Hematopoietic multipotent progenitor cell treated with erythropoietin and hydrocortisone succinate and interleukin-3 and kit ligand, for 4 days (in vitro differentiated cells): Measurements from ENCODE around the gene FAM169A.
"Not testable (repeated sequence)": the region's sequence is repeated elsewhere in the genome, so short reads cannot be mapped to it uniquely, and the experiment has no call there.

Experiments
- DNase-seq: peaks from one replicate; pipeline ENCODE4 v3.0.0-alpha.2; 2015

Gene FAM169A, protein sequence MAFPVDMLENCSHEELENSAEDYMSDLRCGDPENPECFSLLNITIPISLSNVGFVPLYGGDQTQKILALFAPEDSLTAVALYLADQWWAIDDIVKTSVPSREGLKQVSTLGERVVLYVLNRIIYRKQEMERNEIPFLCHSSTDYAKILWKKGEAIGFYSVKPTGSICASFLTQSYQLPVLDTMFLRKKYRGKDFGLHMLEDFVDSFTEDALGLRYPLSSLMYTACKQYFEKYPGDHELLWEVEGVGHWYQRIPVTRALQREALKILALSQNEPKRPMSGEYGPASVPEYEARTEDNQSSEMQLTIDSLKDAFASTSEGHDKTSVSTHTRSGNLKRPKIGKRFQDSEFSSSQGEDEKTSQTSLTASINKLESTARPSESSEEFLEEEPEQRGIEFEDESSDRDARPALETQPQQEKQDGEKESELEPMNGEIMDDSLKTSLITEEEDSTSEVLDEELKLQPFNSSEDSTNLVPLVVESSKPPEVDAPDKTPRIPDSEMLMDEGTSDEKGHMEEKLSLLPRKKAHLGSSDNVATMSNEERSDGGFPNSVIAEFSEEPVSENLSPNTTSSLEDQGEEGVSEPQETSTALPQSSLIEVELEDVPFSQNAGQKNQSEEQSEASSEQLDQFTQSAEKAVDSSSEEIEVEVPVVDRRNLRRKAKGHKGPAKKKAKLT

DNA sequence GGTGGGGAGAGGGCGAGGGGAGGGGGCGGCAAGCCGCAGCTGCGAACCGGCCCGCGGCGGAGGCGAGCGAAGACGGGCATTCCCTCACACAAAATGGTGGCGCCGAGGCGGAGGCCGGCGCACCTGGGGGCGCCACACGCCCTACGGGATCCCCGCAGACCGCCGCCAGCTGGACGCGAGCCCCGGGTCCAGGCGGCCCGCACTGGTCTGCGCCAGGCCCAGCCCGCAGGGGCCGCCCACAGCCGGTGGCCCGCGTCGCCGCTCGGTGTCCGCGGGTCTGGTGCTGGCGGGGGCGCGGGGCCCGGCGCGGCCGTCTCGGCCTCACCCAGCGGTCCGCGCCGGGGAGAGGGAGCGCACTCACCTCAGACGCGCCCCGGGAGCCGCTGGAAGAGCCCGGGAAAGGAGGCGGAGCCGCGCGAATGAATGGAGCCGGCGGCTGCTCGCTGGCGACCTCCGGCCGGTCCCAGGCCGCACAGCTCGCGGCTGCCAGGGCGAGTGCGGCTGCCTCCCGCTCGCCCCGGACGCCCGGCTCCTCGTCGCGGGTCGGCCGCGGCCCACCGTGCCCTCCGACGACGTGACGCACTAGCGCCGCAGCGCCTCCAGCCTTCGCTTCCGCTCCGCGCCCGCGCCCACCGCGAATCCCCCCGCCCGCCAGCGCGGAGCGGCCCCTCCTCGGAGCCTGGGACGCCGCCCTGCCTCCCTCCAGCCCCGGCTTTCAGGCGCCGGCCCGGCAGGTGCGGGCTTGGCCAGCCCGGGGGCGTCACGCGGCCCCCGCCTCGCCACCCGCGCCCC lies at the start of gene FAM169A:
Gene FAM169A, minus strand, starts transcription at position 584 of the 792 bp plus-strand sequence. CDS start 24,711 bp downstream, outside the sequence.
- peak; percentile 56 for DNase-seq

DNA sequence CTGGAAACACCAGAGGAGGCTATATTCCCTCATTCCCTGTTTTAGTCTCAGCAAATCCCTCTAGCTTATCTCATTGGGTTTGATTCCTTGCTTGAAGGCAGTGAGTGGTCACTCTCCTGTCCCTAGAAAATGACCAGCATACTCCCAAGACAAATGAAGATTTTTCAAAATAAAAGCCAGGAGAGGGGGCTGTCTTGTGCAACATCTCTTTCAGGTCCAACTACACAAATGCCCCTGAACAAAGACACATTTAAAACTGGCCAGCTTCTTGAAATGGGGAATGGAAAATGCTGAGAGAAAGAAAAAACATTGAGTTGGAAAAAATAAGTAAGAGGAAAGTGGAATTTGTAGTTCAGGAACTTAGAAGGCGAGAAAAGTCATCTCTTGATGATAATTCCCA lies 49.3 kb upstream of the FAM169A start:
- no peak for DNase-seq

- DNase-seq = not testable (repeated sequence)
Observed at GRCh38 chr5:74911421-74911820, 45.2 kb upstream of the FAM169A start.

DNA sequence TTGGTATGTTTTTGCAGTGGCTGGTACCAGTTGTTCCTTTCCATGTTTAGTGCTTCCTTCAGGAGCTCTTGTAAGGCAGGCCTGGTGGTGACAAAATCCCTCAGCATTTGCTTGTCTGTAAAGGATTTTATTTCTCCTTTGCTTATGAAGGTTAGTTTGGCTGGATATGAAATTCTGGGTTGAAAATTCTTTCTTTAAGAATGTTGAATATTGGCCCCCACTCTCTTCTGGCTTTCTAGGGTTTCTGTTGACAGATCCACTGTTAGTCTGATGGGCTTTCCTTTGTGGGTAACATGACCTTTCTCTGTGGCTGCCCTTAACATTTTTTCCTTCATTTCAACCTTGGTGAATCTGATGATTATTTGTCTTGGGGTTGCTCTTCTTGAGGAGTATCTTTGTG lies 43.7 kb upstream of the FAM169A start:
- DNase-seq = not testable (repeated sequence)

- not testable (repeated sequence) for DNase-seq
Observed at GRCh38 chr5:74908237-74908636, 42.0 kb upstream of the FAM169A start.

DNA sequence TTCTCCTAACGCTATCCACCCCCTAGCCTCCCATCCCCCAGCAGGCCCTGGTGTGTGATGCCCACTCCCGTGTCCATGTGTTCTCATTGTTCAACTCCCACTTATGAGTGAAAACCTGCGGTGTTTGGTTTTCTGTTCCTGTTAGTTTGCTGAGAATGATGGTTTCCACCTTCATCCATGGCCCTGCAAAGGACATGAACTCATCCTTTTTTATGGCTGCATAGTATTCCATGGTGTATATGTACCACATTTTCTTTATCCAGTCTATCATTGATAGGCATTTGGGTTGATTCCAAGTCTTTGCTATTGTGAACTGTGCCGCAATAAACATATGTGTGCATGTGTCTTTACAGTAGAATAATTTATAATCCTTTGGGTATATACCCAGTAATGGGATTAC lies 38.5 kb upstream of the FAM169A start:
- DNase-seq = not testable (repeated sequence)

- peak; percentile 37 for DNase-seq
Observed at GRCh38 chr5:74903165-74903787, 37.1 kb upstream of the FAM169A start.

DNA sequence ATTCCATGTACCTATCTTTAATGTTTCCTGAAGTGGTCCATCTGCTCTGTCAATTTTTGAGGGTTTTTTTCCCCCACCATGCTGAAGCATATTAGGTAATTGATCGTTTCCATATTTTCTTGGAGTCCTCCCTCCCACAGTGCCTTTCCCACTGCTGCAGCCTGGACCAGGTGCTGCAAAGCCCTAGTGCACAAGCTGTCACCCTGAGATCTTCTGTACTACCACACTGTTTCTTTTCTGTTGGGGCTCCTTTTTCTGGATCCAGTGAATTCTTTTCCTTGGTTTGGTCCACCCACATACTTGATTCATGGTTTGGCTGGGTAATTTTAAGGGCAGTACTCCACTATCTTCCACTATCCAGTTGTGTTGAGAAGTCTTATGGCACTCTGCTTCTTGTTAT lies 30.9 kb upstream of the FAM169A start:
- DNase-seq = no peak

- no peak for DNase-seq
Observed at GRCh38 chr5:74895906-74896305, 29.7 kb upstream of the FAM169A start.

DNA sequence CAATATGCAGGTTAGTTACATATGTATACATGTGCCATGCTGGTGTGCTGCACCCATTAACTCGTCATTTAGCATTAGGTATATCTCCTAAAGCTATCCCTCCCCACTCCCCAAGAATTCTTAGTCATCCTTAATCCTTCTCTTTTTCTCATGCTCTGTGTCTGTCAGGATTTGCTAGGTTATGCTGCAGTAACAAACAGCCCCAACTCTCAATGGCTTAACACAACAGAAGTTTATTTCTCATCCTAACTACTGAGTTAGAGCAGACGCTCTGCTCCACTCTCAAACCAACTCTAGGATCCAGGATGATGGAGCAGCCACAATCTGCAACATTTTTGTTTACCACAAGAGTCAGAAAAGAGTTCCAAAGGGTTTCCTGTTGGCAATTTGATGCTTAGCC lies 28.2 kb upstream of the FAM169A start:
- DNase-seq = no peak

DNA sequence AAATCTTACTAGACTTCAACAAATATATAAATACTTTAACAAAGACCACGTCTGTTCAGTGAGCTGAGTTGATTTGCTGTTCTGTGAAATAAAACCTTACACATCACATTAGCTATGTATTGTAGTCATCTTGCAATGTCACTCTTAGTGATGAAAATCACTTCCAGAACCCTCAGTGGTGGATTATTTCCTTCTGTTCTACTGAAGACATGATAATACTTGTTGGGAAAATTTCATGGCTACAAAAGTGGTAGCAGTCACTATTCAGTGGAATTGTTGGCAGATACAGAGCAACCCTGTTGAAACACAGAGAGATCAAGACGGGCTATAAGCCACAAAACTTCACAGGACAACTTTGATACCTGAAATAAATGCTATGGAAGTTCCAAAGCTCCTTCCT lies 26.7 kb upstream of the FAM169A start:
- no peak for DNase-seq

DNA sequence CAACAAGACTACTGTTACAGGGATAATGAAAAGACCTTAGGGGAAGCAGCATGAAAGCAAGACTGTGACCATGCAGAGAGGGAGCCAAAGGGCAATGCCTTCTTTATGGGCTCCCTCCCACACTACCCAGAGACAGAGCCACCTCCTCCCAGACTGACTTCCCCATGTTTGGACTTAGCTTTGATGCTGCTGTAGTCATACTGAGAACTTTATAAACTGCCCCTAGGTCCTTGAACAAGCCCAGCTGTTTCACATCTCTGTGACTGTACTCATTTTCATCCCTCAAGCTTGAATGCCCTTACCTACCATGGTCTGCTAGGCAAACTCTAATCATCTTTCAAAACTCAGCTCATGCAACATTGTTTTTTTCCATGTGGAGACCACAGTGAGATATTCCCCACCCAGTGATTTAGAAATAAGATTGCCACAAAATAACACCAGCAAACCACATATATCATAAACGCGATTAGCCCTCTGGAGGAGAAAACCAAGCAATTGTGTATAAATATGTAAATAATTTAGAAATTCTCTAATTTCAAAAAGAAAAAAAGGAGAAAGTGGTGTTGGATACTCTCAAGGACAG lies 23.4 kb upstream of the FAM169A start:
- DNase-seq = no peak

DNA sequence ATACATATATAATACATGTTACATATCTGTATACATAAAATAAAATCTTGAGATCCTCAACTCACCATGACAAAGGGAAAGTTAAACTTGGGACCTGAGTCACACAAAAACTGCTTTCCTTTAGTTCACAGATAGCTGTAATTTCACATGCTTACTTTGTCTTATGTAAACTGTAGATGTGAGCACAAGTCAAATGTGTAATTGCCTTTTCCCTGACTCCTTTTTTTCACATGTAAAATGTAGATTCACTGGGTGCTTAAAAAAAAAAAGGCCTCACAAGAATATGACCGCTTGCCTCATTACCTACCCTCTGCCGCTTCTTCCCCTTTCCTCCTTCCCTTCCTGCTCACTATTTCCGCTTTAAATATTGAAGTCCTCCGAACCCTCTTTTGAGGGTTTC lies 21.9 kb upstream of the FAM169A start:
- no peak for DNase-seq

DNA sequence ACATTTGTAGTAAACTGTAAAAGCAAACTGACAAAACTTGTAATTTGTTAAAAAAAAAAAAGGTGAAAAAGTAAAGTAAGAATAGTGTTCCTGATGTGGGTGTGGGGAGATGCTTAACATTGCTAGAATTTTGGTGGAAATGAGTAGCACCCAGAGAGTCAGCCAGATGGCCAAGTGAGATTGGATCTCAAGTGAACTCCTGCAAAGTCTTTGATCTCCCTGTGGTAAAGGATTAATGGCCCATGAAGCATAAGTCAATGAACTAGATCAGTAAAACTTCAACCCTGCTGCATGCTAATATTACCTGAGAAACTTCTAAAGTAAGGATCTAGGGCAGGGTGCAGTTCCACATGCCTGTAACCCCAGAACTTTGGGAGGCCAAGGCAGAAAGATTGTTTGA lies 19.0 kb upstream of the FAM169A start:
- peak; percentile 15 for DNase-seq

DNA sequence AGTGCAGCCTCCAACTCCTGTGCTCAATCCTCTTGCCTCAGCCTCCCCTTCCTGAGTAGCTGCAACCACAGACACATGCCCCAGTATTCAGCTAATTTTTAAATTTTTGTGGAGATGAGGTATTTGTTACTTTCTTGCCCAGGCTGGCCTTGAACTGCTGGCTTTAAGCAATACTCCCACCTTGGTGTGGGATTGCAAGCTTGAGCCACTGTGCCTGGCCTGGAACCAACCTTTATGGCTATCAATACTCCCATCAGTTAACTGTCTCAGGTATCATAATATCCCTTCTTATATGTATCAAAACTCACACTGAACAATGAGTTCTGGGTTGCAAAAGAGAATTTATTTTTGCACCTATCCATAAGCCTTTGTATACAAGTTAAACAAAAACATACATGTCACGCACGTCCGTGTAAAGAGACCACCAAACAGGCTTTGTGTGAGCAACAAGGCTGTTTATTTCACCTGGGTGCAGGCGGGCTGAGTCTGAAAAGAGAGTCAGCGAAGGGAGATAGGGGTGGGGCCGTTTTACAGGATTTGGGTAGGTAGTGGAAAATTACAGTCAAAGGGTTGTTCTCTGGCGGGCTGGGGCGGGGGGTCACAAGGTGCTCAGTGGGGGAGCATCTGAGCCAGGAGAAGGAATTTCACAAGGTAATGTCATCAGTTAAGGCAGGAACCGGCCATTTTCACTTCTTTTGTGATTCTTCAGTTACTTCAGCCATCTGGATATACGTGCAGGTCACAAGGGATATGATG lies 16.4 kb upstream of the FAM169A start:
- not testable (repeated sequence) for DNase-seq

GRCh38 chr5:74877624-74878304 lies 11.6 kb upstream of the FAM169A start:
- no peak for DNase-seq

GRCh38 chr5:74875994-74876791 lies 10.0 kb upstream of the FAM169A start:
- no peak for DNase-seq

DNA sequence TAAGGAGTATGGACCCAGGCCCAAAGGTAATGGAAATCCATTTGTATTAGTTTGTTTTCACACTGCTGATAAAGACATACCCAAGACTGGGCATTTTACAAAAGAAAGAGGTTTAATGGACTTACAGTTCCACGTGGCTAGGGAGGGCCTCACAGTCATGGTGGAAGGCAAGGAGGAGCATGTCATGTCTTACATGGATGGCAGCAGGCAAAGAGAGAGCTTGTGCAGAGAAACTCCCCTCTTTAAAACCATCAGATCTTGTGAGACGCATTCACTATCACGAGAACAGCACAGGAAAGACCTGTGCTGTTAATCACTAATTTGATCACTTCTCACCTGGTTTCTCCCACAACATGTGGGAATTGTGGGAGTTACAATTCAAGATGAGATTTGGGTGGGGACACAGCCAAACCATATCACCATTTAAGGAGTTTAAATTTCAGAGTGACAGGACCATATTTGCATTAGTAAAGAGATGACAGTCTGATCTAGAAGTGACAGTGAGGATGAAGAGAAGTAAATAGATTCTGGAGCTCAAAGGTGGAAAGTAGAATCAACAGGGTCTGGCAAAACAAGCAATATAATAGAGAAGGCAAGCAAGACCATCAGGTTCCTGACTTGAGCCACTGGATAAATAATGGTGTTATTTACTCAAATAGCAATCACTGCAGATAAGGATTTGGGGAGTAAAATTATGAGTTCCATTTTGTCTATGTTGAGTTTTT lies 7.5 kb upstream of the FAM169A start:
- DNase-seq = no peak

DNA sequence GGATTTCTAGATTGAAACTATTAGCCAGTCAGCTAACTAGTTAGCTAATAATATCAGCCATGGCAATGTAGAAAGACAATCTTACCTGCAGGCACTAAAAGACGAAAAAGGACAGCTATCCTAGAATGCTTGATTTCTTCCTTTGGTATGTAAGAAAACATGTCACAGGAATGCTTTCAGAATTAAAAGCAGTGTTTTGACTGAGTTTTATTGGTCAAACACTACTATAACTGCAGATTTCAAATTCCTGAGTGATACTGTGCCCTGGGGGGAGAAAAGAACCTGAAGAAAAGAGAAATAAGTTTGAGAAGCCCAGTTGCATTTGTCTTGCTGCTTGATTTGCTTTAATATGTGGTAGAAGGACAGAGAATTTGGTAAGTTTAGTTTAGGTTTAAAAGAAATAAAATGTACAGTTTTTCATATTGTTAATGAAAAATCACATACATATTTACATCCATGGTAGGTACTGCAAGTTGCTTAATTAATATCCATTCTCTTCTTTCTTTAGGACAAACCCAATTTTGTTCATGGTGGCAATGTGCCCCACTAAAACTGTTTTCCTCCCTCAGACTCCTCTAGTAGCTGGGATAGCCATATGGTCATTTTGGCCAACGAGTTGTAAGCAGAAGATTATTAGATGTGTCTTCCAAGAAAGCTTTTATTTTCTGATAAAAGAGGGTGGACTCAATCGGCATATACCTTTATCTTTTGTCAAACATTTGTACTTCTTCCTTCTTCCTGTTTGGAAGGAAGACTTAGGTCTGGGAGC lies 4.3 kb upstream of the FAM169A start:
- no peak for DNase-seq
